GM19099 (cell line): Measurements from ENCODE around the gene WNT9A.

Experiments used
- POLR2A ChIP-seq: IDR thresholded peaks from 3 replicates; pipeline ENCODE4 v1.6.1; 2011; ENCODE audit warnings: low read depth; ENCODE audit not compliant: insufficient read length; ENCODE audit errors: extremely low read depth

Gene WNT9A

GRCh38 chr1:227889047-227889862, 58.5 kb downstream of the WNT9A start:
- TF ChIP-seq POLR2A, result no peak

- no peak for TF ChIP-seq POLR2A
Measured at GRCh38 chr1:227888404-227889046, 59.2 kb downstream of the WNT9A start.

DNA sequence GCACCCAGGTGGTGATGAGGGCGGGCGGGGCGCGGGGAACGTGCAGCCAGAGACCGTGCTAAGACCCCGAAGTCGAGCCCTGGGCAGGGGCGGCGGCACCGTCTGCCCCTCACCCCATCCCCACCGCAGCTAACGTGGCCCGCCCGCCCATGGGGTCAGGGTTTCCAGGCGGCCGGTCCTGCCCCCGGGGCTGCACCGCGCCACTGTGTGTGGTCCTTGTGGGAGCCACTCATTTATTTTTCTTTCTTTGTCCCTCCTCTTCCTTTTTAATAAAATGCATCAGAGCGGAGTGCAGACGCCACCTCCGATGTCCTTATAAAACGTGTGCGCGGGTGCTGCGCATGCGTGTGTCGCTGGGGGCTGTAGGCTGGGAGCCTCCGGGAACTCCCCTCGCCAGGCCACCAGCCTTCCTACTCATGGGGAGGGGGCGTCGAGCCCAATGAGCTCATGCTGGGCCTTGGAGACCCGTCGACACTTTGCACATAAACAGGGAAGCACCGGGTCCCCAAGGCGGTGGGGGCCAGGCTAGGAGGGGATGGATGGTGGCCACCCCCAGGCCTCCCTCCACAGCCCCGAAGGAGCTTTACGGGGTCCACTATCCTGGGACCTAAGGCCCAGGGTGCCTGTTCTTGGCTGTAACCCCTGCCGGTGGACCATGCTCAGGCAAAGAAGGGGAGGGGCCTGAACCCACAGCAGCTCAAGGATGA, 59.9 kb downstream of the WNT9A start:
- no peak for TF ChIP-seq POLR2A

GRCh38 chr1:227886993-227887696, 60.6 kb downstream of the WNT9A start:
- TF ChIP-seq POLR2A, result no peak

- no peak for TF ChIP-seq POLR2A
Measured at GRCh38 chr1:227886503-227886961, 61.2 kb downstream of the WNT9A start.

- TF ChIP-seq POLR2A, result no peak
Measured at GRCh38 chr1:227885648-227886502, 61.9 kb downstream of the WNT9A start.

- no peak for TF ChIP-seq POLR2A
Measured at GRCh38 chr1:227885135-227885647, 62.5 kb downstream of the WNT9A start.

DNA sequence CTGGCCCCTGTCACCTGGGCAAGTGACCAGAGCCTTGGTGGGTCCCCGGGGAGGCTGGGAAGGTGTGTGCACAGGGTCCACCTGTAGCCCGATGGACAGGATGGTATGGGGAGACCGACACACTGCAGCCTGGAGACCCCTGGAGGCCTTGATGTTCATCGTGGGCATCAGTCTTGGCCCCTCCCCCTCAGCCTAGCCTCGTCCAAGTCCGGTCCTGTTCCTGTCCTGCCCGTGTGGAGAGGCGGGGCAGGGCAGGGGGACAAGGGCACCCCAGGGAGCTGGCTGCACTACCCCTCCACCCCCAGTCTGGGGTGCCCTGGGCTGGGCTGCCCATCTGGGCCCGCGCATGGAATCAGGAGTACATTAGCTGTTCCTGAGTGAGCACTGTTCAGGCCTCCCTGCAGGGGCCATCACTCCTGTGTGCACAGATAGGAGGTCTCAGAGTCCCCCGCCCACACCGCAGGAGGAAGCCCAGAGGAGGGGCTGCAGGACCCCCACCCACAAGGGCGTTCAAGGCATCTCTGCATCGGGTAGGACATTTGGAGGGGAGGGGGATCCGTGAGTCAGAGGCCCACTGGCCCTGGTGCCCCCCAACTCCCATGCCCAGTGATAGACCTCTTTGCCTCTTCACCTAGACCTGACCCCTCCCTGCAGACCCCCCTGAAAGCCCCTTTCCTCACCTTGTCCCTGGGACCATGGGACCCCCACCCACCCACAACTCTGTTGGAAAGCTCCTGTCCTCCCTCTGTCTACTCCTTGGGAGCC, 63.2 kb downstream of the WNT9A start:
- no peak for TF ChIP-seq POLR2A

DNA sequence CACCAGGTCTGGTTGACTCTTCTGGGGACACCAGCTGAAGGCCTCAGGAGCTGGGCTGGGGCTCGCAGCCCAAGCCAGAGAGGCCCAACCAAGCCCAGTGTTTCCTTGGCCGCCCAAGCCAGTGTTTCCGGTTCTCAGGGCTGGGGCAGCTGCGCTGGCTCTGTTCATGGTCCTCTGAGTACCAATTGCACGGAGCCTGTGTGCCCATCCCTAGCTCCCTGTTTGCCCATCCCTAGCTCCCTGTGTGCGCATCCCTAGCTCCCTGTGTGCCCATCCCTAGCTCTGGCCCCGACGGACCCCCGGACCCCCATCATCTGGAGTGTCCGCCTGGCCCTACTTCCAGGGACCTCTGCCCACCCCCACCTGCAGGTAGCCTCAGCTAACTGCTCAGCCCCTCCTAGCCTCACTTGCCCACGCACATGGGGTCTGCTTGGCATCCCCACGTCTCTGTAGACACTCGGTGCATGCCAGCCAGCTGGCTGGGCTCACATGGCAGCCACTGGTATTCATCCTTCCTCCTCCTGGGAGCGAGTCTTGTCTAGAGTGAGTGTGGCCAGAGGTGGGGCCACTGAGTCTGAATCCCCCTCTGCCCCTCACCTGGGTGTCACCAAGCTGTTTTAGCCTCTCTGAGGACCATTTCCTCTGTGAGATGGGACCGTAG, 64.0 kb downstream of the WNT9A start:
- TF ChIP-seq POLR2A, result no peak

DNA sequence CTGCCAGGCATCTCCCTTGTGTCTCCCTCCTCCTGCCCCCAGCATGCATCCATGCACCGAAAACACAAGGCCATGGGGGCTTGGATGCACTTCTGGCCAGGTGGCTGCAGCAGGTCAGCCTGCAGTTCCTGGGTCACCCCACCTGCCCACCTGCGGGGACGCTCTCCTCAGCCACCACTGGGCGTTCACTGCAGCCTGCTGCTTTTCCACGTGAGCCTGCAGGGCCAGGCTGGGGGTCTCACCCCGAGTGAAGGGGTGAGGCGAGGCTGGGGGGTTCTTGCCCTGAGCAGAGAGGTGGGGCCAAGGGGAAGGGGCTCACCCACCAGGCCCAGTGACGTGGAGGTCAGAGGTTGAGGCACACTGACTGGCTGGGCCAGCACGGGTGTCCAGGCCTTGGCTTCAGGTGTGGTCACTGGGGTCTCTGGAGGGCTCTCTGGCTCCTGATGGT, 64.6 kb downstream of the WNT9A start:
- no peak for TF ChIP-seq POLR2A

GRCh38 chr1:227880342-227880924, 67.3 kb downstream of the WNT9A start:
- no peak for TF ChIP-seq POLR2A

- no peak for TF ChIP-seq POLR2A
Measured at GRCh38 chr1:227870366-227870765, 77.4 kb downstream of the WNT9A start.
